LNCAP (cell line): Measurements from ENCODE around the gene DOCK1.

Source experiments
- CTCF ChIP-seq: fragments of 450-650 bp; IDR thresholded peaks from 2 replicates; pipeline ENCODE4 v1.5.1; 2017; ENCODE audit warnings: mild to moderate bottlenecking

DOCK1 gene

GRCh38 chr10:127133672-127134500 is 228.7 kb downstream of the DOCK1 start:
- TF ChIP-seq CTCF = no peak

GRCh38 chr10:127135844-127136577 is 230.8 kb downstream of the DOCK1 start:
- no peak for TF ChIP-seq CTCF

GRCh38 chr10:127137391-127137790 is 232.2 kb downstream of the DOCK1 start:
- TF ChIP-seq CTCF = no peak

- TF ChIP-seq CTCF = no peak
Observed at GRCh38 chr10:127142136-127142535, 236.9 kb downstream of the DOCK1 start.

GRCh38 chr10:127142856-127143255 is 237.6 kb downstream of the DOCK1 start:
- no peak for TF ChIP-seq CTCF

GRCh38 chr10:127145173-127145572 is 239.9 kb downstream of the DOCK1 start:
- no peak for TF ChIP-seq CTCF

GRCh38 chr10:127146661-127147060 is 241.4 kb downstream of the DOCK1 start:
- TF ChIP-seq CTCF = no peak
